Measurements from ENCODE around the gene PFKM.

PFKM gene

GRCh38 chr12:48119078-48119833 is at the start of gene PFKM:
PFKM (plus strand) TSS chr12:48119364; CDS start chr12:48122775, 3,411 bp downstream.
- peak; percentile 57 for DNase-seq (ENCODE audit: low spot score)

- DNase-seq (ENCODE audit: low spot score) = no peak
Observed at GRCh38 chr12:48070033-48070432, 49.1 kb upstream of the PFKM start.

GRCh38 chr12:48070731-48071130 is 48.4 kb upstream of the PFKM start:
- DNase-seq (ENCODE audit: low spot score) = no peak

GRCh38 chr12:48071808-48072207 is 47.4 kb upstream of the PFKM start:
- no peak for DNase-seq (ENCODE audit: low spot score)

GRCh38 chr12:48072266-48072665 is 46.9 kb upstream of the PFKM start:
- no peak for DNase-seq (ENCODE audit: low spot score)

GRCh38 chr12:48074266-48074665 is 44.9 kb upstream of the PFKM start:
- DNase-seq (ENCODE audit: low spot score) = no peak

- DNase-seq (ENCODE audit: low spot score) = no peak
Observed at GRCh38 chr12:48075832-48076231, 43.3 kb upstream of the PFKM start.

- no peak for DNase-seq (ENCODE audit: low spot score)
Observed at GRCh38 chr12:48077111-48077510, 42.1 kb upstream of the PFKM start.

- DNase-seq (ENCODE audit: low spot score) = no peak
Observed at GRCh38 chr12:48078901-48079300, 40.3 kb upstream of the PFKM start.

- no peak for DNase-seq (ENCODE audit: low spot score)
Observed at GRCh38 chr12:48080285-48080684, 38.9 kb upstream of the PFKM start.

GRCh38 chr12:48080821-48081220 is 38.3 kb upstream of the PFKM start:
- DNase-seq (ENCODE audit: low spot score) = no peak

GRCh38 chr12:48084066-48084465 is 35.1 kb upstream of the PFKM start:
- peak; percentile 4 for DNase-seq (ENCODE audit: low spot score)

- no peak for DNase-seq (ENCODE audit: low spot score)
Observed at GRCh38 chr12:48084841-48085460, 34.2 kb upstream of the PFKM start.

GRCh38 chr12:48086327-48086726 is 32.8 kb upstream of the PFKM start:
- DNase-seq (ENCODE audit: low spot score) = no peak

- DNase-seq (ENCODE audit: low spot score) = no peak
Observed at GRCh38 chr12:48092611-48093010, 26.6 kb upstream of the PFKM start.

GRCh38 chr12:48104531-48104930 is 14.6 kb upstream of the PFKM start:
- no peak for DNase-seq (ENCODE audit: low spot score)

GRCh38 chr12:48105321-48105866 is 13.8 kb upstream of the PFKM start:
- DNase-seq (ENCODE audit: low spot score) = peak; percentile 31

GRCh38 chr12:48105867-48106680 is 13.1 kb upstream of the PFKM start, which contains the start of gene SENP1:
SENP1 (minus strand) TSS chr12:48106079; CDS start chr12:48101472, 4,607 bp downstream.
- DNase-seq (ENCODE audit: low spot score) = peak; percentile 90

- no peak for DNase-seq (ENCODE audit: low spot score)
Observed at GRCh38 chr12:48106681-48107613, 12.2 kb upstream of the PFKM start.

- no peak for DNase-seq (ENCODE audit: low spot score)
Observed at GRCh38 chr12:48109424-48109823, 9.7 kb upstream of the PFKM start.

- no peak for DNase-seq (ENCODE audit: low spot score)
Observed at GRCh38 chr12:48110691-48111311, 8.4 kb upstream of the PFKM start.
